ENCODE results near the gene HSPA6. TPM values are rescaled to one million over a fixed set of nuclear protein-coding genes. Genes with fewer than 3 reads are reported as not detected.
"Not testable (repeated sequence)": the region's sequence is repeated elsewhere in the genome, so short reads cannot be mapped to it uniquely, and the experiment has no call there.

HSPA6 gene
- total and polyA plus RNA-seq, 4 donors = 0.77 to 25.8 (median 1.1) TPM

DNA sequence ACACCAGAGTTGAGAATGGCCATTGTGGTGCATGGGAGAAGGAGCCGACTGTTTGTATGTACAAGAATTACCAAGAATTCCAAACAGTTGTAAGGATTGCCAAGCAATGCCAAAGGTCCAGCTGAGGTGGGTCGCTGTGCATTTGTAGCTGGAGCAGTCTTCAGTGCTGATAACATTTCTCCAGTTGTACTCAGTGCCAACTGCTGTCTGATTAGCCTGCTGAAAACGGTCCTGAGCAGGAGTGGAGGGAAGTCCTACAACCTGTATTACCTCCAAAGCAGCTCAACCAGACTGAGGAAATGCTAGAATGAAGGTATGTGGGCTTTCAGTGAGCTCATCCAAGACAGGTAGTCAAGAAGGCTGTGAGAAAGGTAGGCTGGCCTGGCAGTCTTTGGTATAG, 31.8 kb downstream of the HSPA6 start:
- 70% methylated on average over 2 of the region's 3 CpGs for WGBS (ENCODE audit: insufficient coverage)
- not testable (repeated sequence) for H3K4me3 ChIP-seq (ENCODE audit: low read depth, low read length)

DNA sequence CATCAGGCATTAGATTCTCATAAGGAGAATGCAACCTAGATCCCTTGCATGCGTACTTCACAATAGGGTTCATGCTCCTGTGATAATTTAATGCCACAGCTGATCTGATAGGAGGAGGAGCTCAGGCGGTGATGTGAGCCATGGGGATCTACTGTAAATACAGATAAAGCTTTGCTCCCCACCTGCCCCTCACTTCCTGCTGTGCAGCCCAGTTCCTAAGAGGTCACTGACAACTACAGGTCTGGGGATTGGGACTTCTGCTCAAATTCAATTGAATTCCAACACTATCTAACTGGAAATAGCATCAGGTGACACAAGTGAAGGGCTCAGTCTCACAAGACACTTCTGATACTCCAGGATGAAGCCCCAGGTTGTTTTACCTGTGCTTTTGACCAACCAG, 32.6 kb downstream of the HSPA6 start:
- DNase-seq (ENCODE audit: low read depth in 4 of 6, low spot score in 6 of 6); H3K36me3 ChIP-seq (ENCODE audit: control insufficient read depth, insufficient read depth, low read length); H3K27me3 ChIP-seq (ENCODE audit: control insufficient read depth, insufficient read depth, low read length); H3K4me3 ChIP-seq (ENCODE audit: low read depth, low read length); H3K4me1 ChIP-seq (ENCODE audit: control insufficient read depth, insufficient read depth, low read length); H3K27ac ChIP-seq (ENCODE audit: low read depth, low read length); H3K9me3 ChIP-seq (ENCODE audit: control insufficient read depth, insufficient read depth, low read length): not testable (repeated sequence)
- no CpG with 5 or more reads among the region's 2 CpGs for WGBS (ENCODE audit: insufficient coverage)

More for the DNA sequence above, 31.8 kb downstream of the HSPA6 start:
- not testable (repeated sequence) for H3K4me1 ChIP-seq (ENCODE audit: control insufficient read depth, insufficient read depth, low read length); H3K27ac ChIP-seq (ENCODE audit: low read depth, low read length); DNase-seq (ENCODE audit: low read depth in 4 of 6, low spot score in 6 of 6); H3K36me3 ChIP-seq (ENCODE audit: control insufficient read depth, insufficient read depth, low read length); H3K27me3 ChIP-seq (ENCODE audit: control insufficient read depth, insufficient read depth, low read length); H3K9me3 ChIP-seq (ENCODE audit: control insufficient read depth, insufficient read depth, low read length)

DNA sequence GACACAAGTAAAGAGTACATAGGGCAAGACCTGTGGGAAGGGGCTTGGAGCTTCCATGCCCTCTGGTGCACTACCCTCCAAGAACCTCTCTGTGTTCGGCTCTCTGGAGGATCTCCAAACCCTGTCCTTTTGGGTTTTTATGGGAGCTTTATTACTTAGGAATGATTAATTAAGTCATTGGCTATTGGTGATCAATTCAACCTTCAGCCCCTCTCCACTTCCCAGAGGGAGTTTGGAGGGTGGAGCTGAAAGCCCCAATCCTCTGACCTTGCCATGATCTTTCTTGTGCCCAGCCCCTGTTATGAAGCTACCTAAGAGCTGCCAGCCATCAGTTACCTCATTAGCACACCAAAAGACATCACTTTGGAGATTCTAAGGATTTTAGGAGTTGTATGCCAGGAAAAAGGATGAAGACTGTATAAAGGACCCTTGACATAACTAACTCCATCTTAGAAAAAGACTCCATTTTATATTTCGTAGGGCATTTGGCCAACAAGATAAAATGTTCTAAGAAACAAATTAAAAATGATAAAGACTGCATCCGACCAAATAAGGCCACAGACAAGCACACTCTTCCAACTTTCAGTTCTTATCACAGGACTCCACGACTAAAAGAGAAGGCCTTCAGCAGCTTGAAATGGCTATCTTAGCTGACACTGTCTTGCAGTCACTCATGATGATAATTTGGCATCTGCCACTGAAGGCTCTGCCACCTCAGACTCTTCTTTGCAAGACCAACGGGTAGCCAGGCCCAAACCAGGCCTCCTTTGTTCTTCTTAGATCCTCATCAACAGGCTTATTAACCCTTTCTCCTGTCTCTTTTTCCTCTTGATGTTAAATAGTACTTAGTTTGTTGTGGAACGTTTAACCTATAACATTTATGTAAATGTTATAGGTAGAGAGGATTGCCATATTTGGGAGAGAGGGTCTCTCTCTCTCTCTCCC, 33.4 kb downstream of the HSPA6 start:
- H3K4me3 ChIP-seq (ENCODE audit: low read depth, low read length); DNase-seq (ENCODE audit: low read depth in 4 of 6, low spot score in 6 of 6); H3K27ac ChIP-seq (ENCODE audit: low read depth, low read length); H3K4me1 ChIP-seq (ENCODE audit: control insufficient read depth, insufficient read depth, low read length); H3K9me3 ChIP-seq (ENCODE audit: control insufficient read depth, insufficient read depth, low read length); H3K27me3 ChIP-seq (ENCODE audit: control insufficient read depth, insufficient read depth, low read length); H3K36me3 ChIP-seq (ENCODE audit: control insufficient read depth, insufficient read depth, low read length): not testable (repeated sequence)
- WGBS (ENCODE audit: insufficient coverage) = no CpG with 5 or more reads among the region's 6 CpGs

DNA sequence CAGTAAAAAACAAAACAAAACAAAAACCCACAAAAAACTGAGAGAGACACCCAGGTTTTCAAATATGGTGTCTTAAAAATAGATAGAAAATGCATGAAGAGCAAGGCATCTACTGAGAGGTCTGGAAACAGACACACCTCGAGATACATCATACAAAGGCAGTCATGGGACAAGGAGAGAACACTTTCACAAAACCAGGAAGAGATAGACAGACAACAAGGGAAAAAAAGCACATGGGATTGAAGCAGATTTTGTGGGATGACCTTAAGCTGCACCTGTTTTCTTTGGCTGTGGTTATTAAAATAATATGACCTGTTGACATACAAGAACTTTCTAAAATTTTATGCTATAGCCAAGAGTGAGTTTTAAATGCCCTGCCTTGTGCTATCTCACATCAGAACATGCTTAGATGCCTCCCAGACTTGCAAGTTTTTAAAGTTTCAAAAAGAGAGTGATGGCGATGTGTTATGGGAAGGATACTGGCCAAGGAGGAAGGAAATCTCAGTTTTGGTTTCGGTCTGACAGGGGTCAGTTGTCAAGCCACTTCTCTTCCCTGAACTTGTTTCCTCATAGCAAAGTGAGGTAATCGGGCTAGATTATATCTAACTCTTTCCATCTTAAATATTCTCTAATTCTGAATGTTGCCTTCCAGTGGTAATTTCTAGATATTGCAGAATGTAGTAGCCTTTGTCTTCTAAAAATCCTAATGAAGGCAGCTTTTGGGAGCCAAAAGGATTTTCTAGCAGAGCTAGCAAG, 36.8 kb downstream of the HSPA6 start:
- peak in 1 of 6 donors; percentile 3 for DNase-seq (ENCODE audit: low read depth in 4 of 6, low spot score in 6 of 6)
- WGBS (ENCODE audit: insufficient coverage) = no CpG with 5 or more reads among the region's 4 CpGs
- H3K4me3 ChIP-seq (ENCODE audit: low read depth, low read length); H3K36me3 ChIP-seq (ENCODE audit: control insufficient read depth, insufficient read depth, low read length); H3K27me3 ChIP-seq (ENCODE audit: control insufficient read depth, insufficient read depth, low read length); H3K9me3 ChIP-seq (ENCODE audit: control insufficient read depth, insufficient read depth, low read length); H3K27ac ChIP-seq (ENCODE audit: low read depth, low read length); H3K4me1 ChIP-seq (ENCODE audit: control insufficient read depth, insufficient read depth, low read length): not testable (repeated sequence)

DNA sequence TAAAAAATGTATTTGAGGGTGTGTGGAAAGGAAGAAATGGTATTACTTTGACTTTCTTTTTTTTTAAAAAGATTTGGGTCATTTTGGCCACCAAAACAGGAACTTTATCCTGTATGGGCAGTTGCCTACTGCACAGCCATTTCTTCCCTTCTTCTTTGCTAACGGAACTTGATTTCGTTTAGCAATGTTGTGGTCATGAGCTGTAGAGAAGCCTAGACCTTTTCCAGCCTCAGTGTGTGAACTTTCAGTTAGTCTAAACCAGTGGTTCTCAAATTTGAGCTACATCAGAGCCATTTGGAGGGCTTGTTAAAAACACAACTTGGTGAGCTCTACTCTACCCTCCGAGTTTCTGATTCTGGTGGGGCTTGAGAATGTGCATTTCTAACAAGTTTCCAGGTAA, 38.1 kb downstream of the HSPA6 start:
- H3K27ac ChIP-seq (ENCODE audit: low read depth, low read length); DNase-seq (ENCODE audit: low read depth in 4 of 6, low spot score in 6 of 6); H3K27me3 ChIP-seq (ENCODE audit: control insufficient read depth, insufficient read depth, low read length); H3K9me3 ChIP-seq (ENCODE audit: control insufficient read depth, insufficient read depth, low read length); H3K36me3 ChIP-seq (ENCODE audit: control insufficient read depth, insufficient read depth, low read length); H3K4me3 ChIP-seq (ENCODE audit: low read depth, low read length); H3K4me1 ChIP-seq (ENCODE audit: control insufficient read depth, insufficient read depth, low read length): not testable (repeated sequence)
- no CpG with 5 or more reads among the region's 3 CpGs for WGBS (ENCODE audit: insufficient coverage)

DNA sequence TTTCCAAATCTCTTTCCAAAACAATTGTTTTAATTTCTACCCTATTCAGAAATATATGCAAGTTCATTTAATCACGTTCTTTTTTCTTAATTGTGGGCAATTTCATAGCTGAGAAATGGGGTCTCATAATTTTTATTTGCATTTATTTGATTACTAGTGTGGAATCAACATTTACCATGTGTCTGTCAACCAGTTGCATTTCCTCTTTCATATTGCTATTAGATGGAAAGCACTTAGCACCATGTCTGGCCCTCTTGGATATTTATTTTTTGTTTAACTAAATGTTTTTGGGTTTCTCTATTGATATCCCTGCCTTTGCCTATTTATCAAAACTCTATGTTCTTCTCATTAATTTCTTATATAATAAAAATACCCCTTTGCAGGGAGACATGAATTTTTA, 39.2 kb downstream of the HSPA6 start:
- not testable (repeated sequence) for H3K36me3 ChIP-seq (ENCODE audit: control insufficient read depth, insufficient read depth, low read length); H3K27me3 ChIP-seq (ENCODE audit: control insufficient read depth, insufficient read depth, low read length); H3K9me3 ChIP-seq (ENCODE audit: control insufficient read depth, insufficient read depth, low read length); H3K4me1 ChIP-seq (ENCODE audit: control insufficient read depth, insufficient read depth, low read length); DNase-seq (ENCODE audit: low read depth in 4 of 6, low spot score in 6 of 6); H3K4me3 ChIP-seq (ENCODE audit: low read depth, low read length); H3K27ac ChIP-seq (ENCODE audit: low read depth, low read length)
- no CpG with 5 or more reads among the region's 1 CpG for WGBS (ENCODE audit: insufficient coverage)

DNA sequence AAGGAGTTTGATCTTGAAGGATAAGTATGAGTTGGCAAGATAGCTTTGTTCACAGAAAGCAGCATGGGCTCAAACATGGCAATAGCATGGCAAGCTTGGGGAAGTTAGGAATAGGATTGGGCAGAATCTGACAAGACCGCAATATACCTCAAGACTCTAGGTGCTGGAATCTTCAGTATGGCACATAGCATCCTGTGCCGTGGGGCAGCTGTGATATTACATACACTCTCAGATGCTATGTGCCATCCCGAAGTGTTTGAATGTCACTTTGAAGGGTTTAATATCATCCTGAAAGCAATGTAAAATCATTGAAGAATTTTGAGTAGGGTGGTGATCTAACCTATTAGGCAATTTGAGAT, 42.2 kb downstream of the HSPA6 start:
- not testable (repeated sequence) for H3K27ac ChIP-seq (ENCODE audit: low read depth, low read length); H3K36me3 ChIP-seq (ENCODE audit: control insufficient read depth, insufficient read depth, low read length); DNase-seq (ENCODE audit: low read depth in 4 of 6, low spot score in 6 of 6); H3K4me3 ChIP-seq (ENCODE audit: low read depth, low read length); H3K4me1 ChIP-seq (ENCODE audit: control insufficient read depth, insufficient read depth, low read length); H3K9me3 ChIP-seq (ENCODE audit: control insufficient read depth, insufficient read depth, low read length); H3K27me3 ChIP-seq (ENCODE audit: control insufficient read depth, insufficient read depth, low read length)
- no CpG with 5 or more reads among the region's 3 CpGs for WGBS (ENCODE audit: insufficient coverage)

DNA sequence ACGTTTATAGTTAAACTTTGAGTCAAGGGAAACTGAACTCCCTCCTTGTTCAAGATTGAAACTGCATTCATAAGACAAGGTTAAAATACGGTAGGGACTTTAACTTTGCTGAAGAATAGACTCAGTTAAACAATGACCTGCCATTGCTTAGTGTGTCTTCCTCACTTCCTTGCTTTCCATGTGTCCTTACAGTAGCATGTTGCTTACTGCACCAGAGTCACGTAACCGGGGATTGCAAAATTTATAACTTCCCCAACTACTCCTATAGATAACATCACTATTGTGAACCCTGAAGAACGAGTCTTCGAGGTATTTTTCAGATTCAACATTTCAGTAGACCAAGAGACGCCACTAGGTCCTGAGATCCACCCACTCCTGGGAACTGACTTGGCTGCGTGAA, 47.4 kb downstream of the HSPA6 start:
- no CpG with 5 or more reads among the region's 8 CpGs for WGBS (ENCODE audit: insufficient coverage)
- H3K36me3 ChIP-seq (ENCODE audit: control insufficient read depth, insufficient read depth, low read length); H3K4me1 ChIP-seq (ENCODE audit: control insufficient read depth, insufficient read depth, low read length); H3K27me3 ChIP-seq (ENCODE audit: control insufficient read depth, insufficient read depth, low read length); H3K4me3 ChIP-seq (ENCODE audit: low read depth, low read length); H3K27ac ChIP-seq (ENCODE audit: low read depth, low read length); DNase-seq (ENCODE audit: low read depth in 4 of 6, low spot score in 6 of 6); H3K9me3 ChIP-seq (ENCODE audit: control insufficient read depth, insufficient read depth, low read length): not testable (repeated sequence)

Data from spinal cord (tissue), 10 donors.